Measurements from ENCODE around the gene ASAP2. TPM values are rescaled to one million over a fixed set of nuclear protein-coding genes. Genes with fewer than 3 reads are reported as not detected.

The ASAP2 gene
- total RNA-seq, 1 experiment from 2014 or later, result 14.3 TPM

GRCh38 chr2:9434489-9434888 is 227.9 kb downstream of the ASAP2 start:
- no peak overlapping the region for H3K27ac Mint-ChIP-seq
- no peaks in the 10 kb centered on the region for H3K27me3 Mint-ChIP-seq (ENCODE audit: low read depth)
- H3K4me1 Mint-ChIP-seq, result no peaks in the 10 kb centered on the region
- H3K9me3 Mint-ChIP-seq, result no peaks in the 10 kb centered on the region
- CTCF ChIA-PET, result interaction anchor here (0.6 kb wide), 1 partner anchor 47 kb away, joined by 5 read pairs; no protein-coding TSS in a partner anchor
- DNase-seq (ENCODE audit: low spot score), result no peak
- no peak for ATAC-seq
- POLR2A ChIA-PET, result no interaction called here
- peaks cover 75% of the 10 kb centered on the region for H3K36me3 Mint-ChIP-seq
- H3K4me3 Mint-ChIP-seq, result no peak overlapping the region
- TF ChIP-seq TEAD4 (CRISPR knock-in tag; IDR thresholded peaks at IDR 0.05) (no peak), CREB1 (CRISPR knock-in tag; IDR thresholded peaks at IDR 0.05) (no peak), FOXJ3 (CRISPR knock-in tag; IDR thresholded peaks at IDR 0.05; ENCODE audit: borderline replicate concordance) (no peak), NR1H2 (CRISPR knock-in tag; IDR thresholded peaks at IDR 0.05) (no peak), NR2C2 (CRISPR knock-in tag; IDR thresholded peaks at IDR 0.05) (no peak), ELF4 (CRISPR knock-in tag; IDR thresholded peaks at IDR 0.05; ENCODE audit: low read depth) (no peak), ZNF219 (CRISPR knock-in tag; IDR thresholded peaks at IDR 0.05; ENCODE audit: borderline replicate concordance) (no peak), OVOL2 (CRISPR knock-in tag; IDR thresholded peaks at IDR 0.05; ENCODE audit: borderline replicate concordance) (no peak), RORB (CRISPR knock-in tag; IDR thresholded peaks at IDR 0.05) (no peak), SMAD4 (CRISPR knock-in tag; IDR thresholded peaks at IDR 0.05) (no peak), IRF2 (CRISPR knock-in tag; IDR thresholded peaks at IDR 0.05; ENCODE audit: borderline replicate concordance, low read depth) (no peak)
- TF ChIP-seq, protein P1, sequence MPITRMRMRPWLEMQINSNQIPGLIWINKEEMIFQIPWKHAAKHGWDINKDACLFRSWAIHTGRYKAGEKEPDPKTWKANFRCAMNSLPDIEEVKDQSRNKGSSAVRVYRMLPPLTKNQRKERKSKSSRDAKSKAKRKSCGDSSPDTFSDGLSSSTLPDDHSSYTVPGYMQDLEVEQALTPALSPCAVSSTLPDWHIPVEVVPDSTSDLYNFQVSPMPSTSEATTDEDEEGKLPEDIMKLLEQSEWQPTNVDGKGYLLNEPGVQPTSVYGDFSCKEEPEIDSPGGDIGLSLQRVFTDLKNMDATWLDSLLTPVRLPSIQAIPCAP (CRISPR knock-in tag; IDR thresholded peaks at IDR 0.05), result no peak

GRCh38 chr2:9439536-9439935 is 232.9 kb downstream of the ASAP2 start:
- H3K27ac Mint-ChIP-seq, result no peak overlapping the region
- POLR2A ChIA-PET, result no interaction called here
- CTCF ChIA-PET, result no interaction called here
- H3K9me3 Mint-ChIP-seq, result no peaks in the 10 kb centered on the region
- no peaks in the 10 kb centered on the region for H3K4me1 Mint-ChIP-seq
- no peak overlapping the region for H3K4me3 Mint-ChIP-seq
- H3K36me3 Mint-ChIP-seq, result peaks cover 66% of the 10 kb centered on the region
- ATAC-seq, result no peak
- DNase-seq (ENCODE audit: low spot score), result no peak
- no peaks in the 10 kb centered on the region for H3K27me3 Mint-ChIP-seq (ENCODE audit: low read depth)
- no peak for TF ChIP-seq SOX15 (CRISPR knock-in tag; IDR thresholded peaks at IDR 0.05)
- TF ChIP-seq, protein P2, sequence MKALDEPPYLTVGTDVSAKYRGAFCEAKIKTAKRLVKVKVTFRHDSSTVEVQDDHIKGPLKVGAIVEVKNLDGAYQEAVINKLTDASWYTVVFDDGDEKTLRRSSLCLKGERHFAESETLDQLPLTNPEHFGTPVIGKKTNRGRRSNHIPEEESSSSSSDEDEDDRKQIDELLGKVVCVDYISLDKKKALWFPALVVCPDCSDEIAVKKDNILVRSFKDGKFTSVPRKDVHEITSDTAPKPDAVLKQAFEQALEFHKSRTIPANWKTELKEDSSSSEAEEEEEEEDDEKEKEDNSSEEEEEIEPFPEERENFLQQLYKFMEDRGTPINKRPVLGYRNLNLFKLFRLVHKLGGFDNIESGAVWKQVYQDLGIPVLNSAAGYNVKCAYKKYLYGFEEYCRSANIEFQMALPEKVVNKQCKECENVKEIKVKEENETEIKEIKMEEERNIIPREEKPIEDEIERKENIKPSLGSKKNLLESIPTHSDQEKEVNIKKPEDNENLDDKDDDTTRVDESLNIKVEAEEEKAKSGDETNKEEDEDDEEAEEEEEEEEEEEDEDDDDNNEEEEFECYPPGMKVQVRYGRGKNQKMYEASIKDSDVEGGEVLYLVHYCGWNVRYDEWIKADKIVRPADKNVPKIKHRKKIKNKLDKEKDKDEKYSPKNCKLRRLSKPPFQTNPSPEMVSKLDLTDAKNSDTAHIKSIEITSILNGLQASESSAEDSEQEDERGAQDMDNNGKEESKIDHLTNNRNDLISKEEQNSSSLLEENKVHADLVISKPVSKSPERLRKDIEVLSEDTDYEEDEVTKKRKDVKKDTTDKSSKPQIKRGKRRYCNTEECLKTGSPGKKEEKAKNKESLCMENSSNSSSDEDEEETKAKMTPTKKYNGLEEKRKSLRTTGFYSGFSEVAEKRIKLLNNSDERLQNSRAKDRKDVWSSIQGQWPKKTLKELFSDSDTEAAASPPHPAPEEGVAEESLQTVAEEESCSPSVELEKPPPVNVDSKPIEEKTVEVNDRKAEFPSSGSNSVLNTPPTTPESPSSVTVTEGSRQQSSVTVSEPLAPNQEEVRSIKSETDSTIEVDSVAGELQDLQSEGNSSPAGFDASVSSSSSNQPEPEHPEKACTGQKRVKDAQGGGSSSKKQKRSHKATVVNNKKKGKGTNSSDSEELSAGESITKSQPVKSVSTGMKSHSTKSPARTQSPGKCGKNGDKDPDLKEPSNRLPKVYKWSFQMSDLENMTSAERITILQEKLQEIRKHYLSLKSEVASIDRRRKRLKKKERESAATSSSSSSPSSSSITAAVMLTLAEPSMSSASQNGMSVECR (CRISPR knock-in tag; IDR thresholded peaks at IDR 0.05; ENCODE audit: borderline replicate concordance), result no peak
- TF ChIP-seq IRF2 (CRISPR knock-in tag; IDR thresholded peaks at IDR 0.05; ENCODE audit: borderline replicate concordance, low read depth), result no peak
- no peak for TF ChIP-seq CBFB (CRISPR knock-in tag; IDR thresholded peaks at IDR 0.05; ENCODE audit: low read depth)
- TF ChIP-seq ZNF232 (CRISPR knock-in tag; IDR thresholded peaks at IDR 0.05), result no peak
- no peak for TF ChIP-seq ZBTB21 (CRISPR knock-in tag; IDR thresholded peaks at IDR 0.05; ENCODE audit: borderline replicate concordance)
- TF ChIP-seq CDX4 (CRISPR knock-in tag; IDR thresholded peaks at IDR 0.05; ENCODE audit: borderline replicate concordance), result no peak
- TF ChIP-seq, protein P3, sequence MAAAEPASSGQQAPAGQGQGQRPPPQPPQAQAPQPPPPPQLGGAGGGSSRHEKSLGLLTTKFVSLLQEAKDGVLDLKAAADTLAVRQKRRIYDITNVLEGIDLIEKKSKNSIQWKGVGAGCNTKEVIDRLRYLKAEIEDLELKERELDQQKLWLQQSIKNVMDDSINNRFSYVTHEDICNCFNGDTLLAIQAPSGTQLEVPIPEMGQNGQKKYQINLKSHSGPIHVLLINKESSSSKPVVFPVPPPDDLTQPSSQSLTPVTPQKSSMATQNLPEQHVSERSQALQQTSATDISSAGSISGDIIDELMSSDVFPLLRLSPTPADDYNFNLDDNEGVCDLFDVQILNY (CRISPR knock-in tag; IDR thresholded peaks at IDR 0.05), result no peak
- no peak for TF ChIP-seq ZNF317 (CRISPR knock-in tag; IDR thresholded peaks at IDR 0.05; ENCODE audit: borderline replicate concordance, low read depth)
- no peak for TF ChIP-seq ATF6 (CRISPR knock-in tag; IDR thresholded peaks at IDR 0.05)
- TF ChIP-seq NR2C2 (CRISPR knock-in tag; IDR thresholded peaks at IDR 0.05), result no peak
- TF ChIP-seq CTCF (IDR thresholded peaks at IDR 0.05), result no peak
- TF ChIP-seq NFYB (CRISPR knock-in tag; conservative IDR thresholded peaks at IDR 0.05; ENCODE audit: low read depth), result no peak
- TF ChIP-seq, protein P4, sequence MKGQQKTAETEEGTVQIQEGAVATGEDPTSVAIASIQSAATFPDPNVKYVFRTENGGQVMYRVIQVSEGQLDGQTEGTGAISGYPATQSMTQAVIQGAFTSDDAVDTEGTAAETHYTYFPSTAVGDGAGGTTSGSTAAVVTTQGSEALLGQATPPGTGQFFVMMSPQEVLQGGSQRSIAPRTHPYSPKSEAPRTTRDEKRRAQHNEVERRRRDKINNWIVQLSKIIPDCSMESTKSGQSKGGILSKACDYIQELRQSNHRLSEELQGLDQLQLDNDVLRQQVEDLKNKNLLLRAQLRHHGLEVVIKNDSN (CRISPR knock-in tag; IDR thresholded peaks at IDR 0.05), result no peak

All from WTC11 (cell line).